T-cell (primary cell): ENCODE measurements around the gene SYT2. TPM values are rescaled to one million over a fixed set of nuclear protein-coding genes. Genes with fewer than 3 reads are reported as not detected.

Experiments
- ATAC-seq, 4 experiments: fragments of 200-7000 bp in 3 of 4; fragments of 150-1000 bp in 1 of 4; cut with Tn5 transposase; replicated peaks in 1 of 4; 1 replicate in 3 of 4; 2 replicates in 1 of 4; pipeline ENCODE4 v1.10.0; 2021; ENCODE audit warnings: moderate library complexity in 3 of 4, mild to moderate bottlenecking in 2 of 4, moderate number of reproducible peaks in 1 of 4
- CTCF ChIA-PET, 2 donors: fragments of 300-600 bp; sonication (Branson Sonifier 250); formaldehyde crosslinking; loops; one replicate each; lab custom pipeline; 2022; ENCODE audit warnings: antibody characterized with exemption in 2 of 2; lab: Charles Lee
- POLR2A ChIA-PET, 2 donors: fragments of 300-600 bp; sonication (Branson Sonifier 250); formaldehyde crosslinking; loops; one replicate each; lab custom pipeline; 2022; ENCODE audit warnings: antibody characterized with exemption in 2 of 2; lab: Charles Lee
- DNase-seq, 35 experiments: peaks; one replicate each; pipeline versions ENCODE4 v3.0.0 to v3.0.0-alpha.2; 2013 to 2023
- H3K27ac ChIP-seq: one replicate; pipeline ENCODE4 v1.5.1; 2013; ENCODE audit warnings: low read length
- H3K27me3 ChIP-seq, 2 experiments: replicated peaks in 1 of 2; 1 replicate in 1 of 2; 2 replicates in 1 of 2; pipeline versions ENCODE4 v1.6.1 to v1.7.0; 2013; ENCODE audit warnings: low read length in 1 of 2, mixed read lengths in 1 of 2; ENCODE audit not compliant: control insufficient read depth in 2 of 2, insufficient read depth in 2 of 2; ENCODE audit errors: extremely low read depth in 1 of 2
- H3K36me3 ChIP-seq, 2 donors: 1 replicate in 1 of 2; 2 replicates in 1 of 2; pipeline versions ENCODE4 v1.6.1 to v1.7.0; 2013; ENCODE audit warnings: low read length in 1 of 2; ENCODE audit not compliant: control insufficient read depth in 2 of 2, insufficient read depth in 1 of 2; ENCODE audit errors: extremely low read depth in 1 of 2
- H3K4me1 ChIP-seq, 2 experiments: 1 replicate in 1 of 2; 2 replicates in 1 of 2; pipeline versions ENCODE4 v1.6.1 to v1.7.0; 2013; ENCODE audit warnings: low read length in 2 of 2, mixed read lengths in 1 of 2; ENCODE audit not compliant: insufficient read depth in 2 of 2, control insufficient read depth in 1 of 2; ENCODE audit errors: extremely low read depth in 1 of 2
- H3K4me3 ChIP-seq, 2 donors: 1 replicate in 1 of 2; 2 replicates in 1 of 2; pipeline versions ENCODE4 v1.5.1 to v1.7.0; 2013; ENCODE audit warnings: mild to moderate bottlenecking in 2 of 2, low read length in 1 of 2, moderate library complexity in 1 of 2; ENCODE audit not compliant: control insufficient read depth in 1 of 2; ENCODE audit errors: extremely low read depth in 1 of 2
- H3K9me3 ChIP-seq: 2 replicates; pipeline ENCODE4 v1.7.0; 2013
- H3K27ac Mint-ChIP-seq, 2 donors: one replicate each; pipeline ENCODE4 v1.8.0; 2020 to 2021; ENCODE audit warnings: mild to moderate bottlenecking in 2 of 2, mixed read lengths in 2 of 2
- H3K27me3 Mint-ChIP-seq, 2 donors: one replicate each; pipeline ENCODE4 v1.8.0; 2021 to 2022; ENCODE audit warnings: mixed read lengths in 2 of 2
- H3K36me3 Mint-ChIP-seq: one replicate; pipeline ENCODE4 v1.8.0; 2021; ENCODE audit warnings: mixed read lengths
- H3K4me1 Mint-ChIP-seq, 3 donors: one replicate each; pipeline ENCODE4 v1.8.0; 2020 to 2022; ENCODE audit warnings: mixed read lengths in 3 of 3, mild to moderate bottlenecking in 1 of 3
- H3K4me3 Mint-ChIP-seq, 3 donors: one replicate each; pipeline ENCODE4 v1.8.0; 2020 to 2022; ENCODE audit warnings: mild to moderate bottlenecking in 3 of 3, mixed read lengths in 3 of 3, moderate library complexity in 3 of 3
- H3K9me3 Mint-ChIP-seq, 3 donors: one replicate each; pipeline ENCODE4 v1.8.0; 2020 to 2022; ENCODE audit warnings: mixed read lengths in 3 of 3
- whole genome bisulfite sequencing: methylation state at CpG from one replicate; pipeline ENCODE4 v1.1.5; 2013; ENCODE audit warnings: missing lambda C conversion rate; ENCODE audit not compliant: insufficient coverage; 5-methylcytosine and 5-hydroxymethylcytosine counted together
- total RNA-seq, 35 experiments: library from RNA in 6 of 35; stranded (reverse) in 6 of 35; fragments of 120-200 nt in 1 of 35; gene quantifications; one replicate each; pipeline versions ENCODE4 v1.2.1 to v1.2.4 and lab custom pipeline; 2013 to 2026

Gene SYT2
- total RNA-seq, 5 donors from 2014 or later (not counting 1 experiment from before 2014, with no cell fraction given) = 0.03 to 0.07 (median 0.06) TPM; not detected in 2

DNA sequence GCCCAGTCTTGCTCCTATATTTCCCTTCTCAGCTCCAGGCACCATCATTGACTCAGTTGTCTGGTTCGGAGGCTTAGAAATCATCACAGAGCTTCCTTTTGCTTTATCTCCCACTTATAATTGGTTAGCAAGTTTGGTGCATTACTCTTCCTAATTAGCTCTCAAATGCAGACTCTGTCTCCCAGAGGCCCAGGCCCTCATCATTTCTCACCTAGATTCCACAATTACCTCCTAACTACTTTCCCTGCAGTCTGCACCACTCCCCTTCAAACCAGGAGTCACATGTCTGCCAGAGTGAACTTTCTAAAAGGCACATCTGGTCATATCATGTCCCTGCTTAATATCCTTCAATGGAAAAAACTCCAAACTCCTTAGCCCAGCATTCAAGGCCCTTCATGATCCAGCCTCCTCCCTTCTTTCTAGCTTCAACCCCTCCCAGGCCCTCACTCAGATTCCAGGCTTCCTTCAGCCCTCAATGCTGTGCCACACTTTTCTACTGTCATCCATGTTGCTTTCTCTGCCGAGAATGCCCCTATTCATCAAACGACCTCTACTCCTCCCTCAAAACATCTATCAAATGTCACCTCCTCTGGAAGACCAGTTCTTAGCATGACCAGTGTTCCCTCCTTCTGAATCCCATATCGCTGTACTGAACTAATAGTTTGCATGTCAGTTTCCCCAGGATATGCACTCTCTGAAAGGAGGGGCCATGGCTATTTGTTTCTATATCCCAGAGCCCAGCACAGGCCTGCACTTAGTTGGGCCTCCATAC lies 30.7 kb downstream of the SYT2 start:
- ChIA-PET POLR2A (no interaction called here), CTCF (no interaction called here)
- Mint-ChIP-seq H3K4me1 (no peaks in the 10 kb centered on the region), H3K36me3 (no peaks in the 10 kb centered on the region), H3K27me3 (peaks cover 61 to 63% of the 10 kb centered on the region in 2 donors), H3K4me3 (no peak overlapping the region), H3K9me3 (peaks cover 6 to 14% (median 7%) of the 10 kb centered on the region in 3 donors), H3K27ac (no peak overlapping the region)
- ATAC-seq (no peak), DNase-seq (no peak)
- WGBS = 50% methylated on average over 4 of the region's 4 CpGs
- Histone ChIP-seq H3K4me1 (no peaks in the 10 kb centered on the region), H3K36me3 (no peaks in the 10 kb centered on the region), H3K9me3 (no peaks in the 10 kb centered on the region), H3K27me3 (peaks cover 12 to 35% of the 10 kb centered on the region in 2 experiments), H3K27ac (no peak overlapping the region), H3K4me3 (no peak overlapping the region)

DNA sequence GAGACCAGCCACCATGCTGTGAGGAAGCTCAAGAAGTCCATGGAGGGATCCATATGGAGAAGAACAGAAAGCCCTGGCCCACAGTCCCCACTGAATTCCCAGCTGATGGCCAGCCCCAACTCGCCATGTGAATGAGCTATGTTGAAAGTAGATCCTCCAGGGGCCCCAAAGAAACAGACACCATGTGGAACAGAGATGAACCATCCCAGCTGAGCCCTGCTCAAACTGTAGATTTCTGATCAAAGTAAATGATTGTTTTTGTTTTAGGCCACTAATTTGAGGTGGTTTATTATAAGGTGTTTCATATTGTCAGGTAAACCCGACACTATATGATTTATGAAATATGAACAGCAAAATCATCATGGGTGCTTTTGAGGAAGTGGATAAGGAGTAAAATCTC lies 32.8 kb downstream of the SYT2 start:
- Histone ChIP-seq H3K27me3 (peaks cover 12 to 32% of the 10 kb centered on the region in 2 experiments), H3K4me1 (no peaks in the 10 kb centered on the region), H3K36me3 (no peaks in the 10 kb centered on the region), H3K9me3 (no peaks in the 10 kb centered on the region), H3K27ac (no peak overlapping the region), H3K4me3 (no peak overlapping the region)
- no peaks in the 10 kb centered on the region for H3K36me3 Mint-ChIP-seq
- peaks cover 7 to 16% (median 8%) of the 10 kb centered on the region in 3 donors for H3K9me3 Mint-ChIP-seq
- CTCF ChIA-PET = no interaction called here
- DNase-seq = no peak
- H3K4me1 Mint-ChIP-seq = no peaks in the 10 kb centered on the region
- ATAC-seq = no peak
- no CpG with 5 or more reads among the region's 2 CpGs for WGBS
- H3K27ac Mint-ChIP-seq = no peak overlapping the region
- POLR2A ChIA-PET = no interaction called here
- H3K4me3 Mint-ChIP-seq = no peak overlapping the region
- peaks cover 49 to 59% of the 10 kb centered on the region in 2 donors for H3K27me3 Mint-ChIP-seq

DNA sequence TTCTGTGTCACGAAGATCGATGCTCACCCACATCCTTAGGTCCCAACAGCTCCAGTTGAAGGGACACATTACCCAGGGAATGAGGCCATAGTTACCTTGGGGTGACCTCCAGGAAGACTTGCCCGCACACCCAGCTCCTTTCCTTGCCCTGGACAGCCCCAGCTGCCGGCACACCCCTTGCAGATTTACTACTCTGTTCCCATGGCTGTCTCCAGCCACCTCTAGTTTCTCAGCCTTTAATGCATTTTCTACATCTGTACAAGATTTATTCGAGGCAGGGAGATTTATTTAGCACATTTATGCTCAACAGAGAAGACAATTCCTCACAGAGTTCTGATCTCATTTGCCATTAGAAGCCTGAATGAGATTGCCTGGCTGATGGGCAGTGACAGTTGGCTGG lies 36.7 kb downstream of the SYT2 start:
- H3K27ac ChIP-seq = no peak overlapping the region
- whole genome bisulfite sequencing = 88% methylated on average over 2 of the region's 5 CpGs
- no peaks in the 10 kb centered on the region for H3K4me1 ChIP-seq
- H3K27me3 ChIP-seq = peaks cover 5 to 12% of the 10 kb centered on the region in 2 experiments
- POLR2A ChIA-PET = no interaction called here
- CTCF ChIA-PET = no interaction called here
- Mint-ChIP-seq H3K4me3 (no peak overlapping the region), H3K36me3 (no peaks in the 10 kb centered on the region), H3K4me1 (no peaks in the 10 kb centered on the region), H3K27me3 (peaks cover 26 to 31% of the 10 kb centered on the region in 2 donors), H3K9me3 (peaks cover 7 to 16% (median 10%) of the 10 kb centered on the region in 3 donors), H3K27ac (no peak overlapping the region)
- no peak overlapping the region for H3K4me3 ChIP-seq
- DNase-seq (no peak), ATAC-seq (no peak)
- no peaks in the 10 kb centered on the region for H3K36me3 ChIP-seq
- H3K9me3 ChIP-seq = no peaks in the 10 kb centered on the region

DNA sequence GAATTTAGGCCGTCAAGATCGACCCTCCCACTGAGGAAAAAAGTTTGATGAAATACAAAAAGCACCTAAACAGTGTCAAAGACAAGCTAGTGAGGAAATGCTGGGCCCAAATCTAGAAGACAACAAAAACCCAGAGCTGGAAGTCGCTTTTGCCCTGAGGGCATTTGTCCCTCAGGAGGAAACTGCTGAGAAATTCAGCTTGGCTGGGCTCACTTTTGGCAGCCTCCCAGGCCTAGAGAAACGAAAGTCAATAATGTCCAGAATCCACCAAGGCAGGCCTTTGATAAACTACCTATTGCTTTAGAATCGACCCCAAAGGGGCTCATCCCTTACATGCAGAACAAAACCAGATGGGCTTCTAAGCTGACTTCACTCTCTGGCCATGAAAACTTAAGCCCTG lies 38.9 kb downstream of the SYT2 start:
- Mint-ChIP-seq H3K36me3 (no peaks in the 10 kb centered on the region), H3K27me3 (peaks cover 14 to 20% of the 10 kb centered on the region in 2 donors), H3K4me3 (no peak overlapping the region), H3K9me3 (peaks cover 0 to 7% (median 4%) of the 10 kb centered on the region in 3 donors), H3K27ac (no peak overlapping the region), H3K4me1 (no peaks in the 10 kb centered on the region)
- peaks cover 4 to 7% of the 10 kb centered on the region in 2 experiments for H3K27me3 ChIP-seq
- POLR2A ChIA-PET = no interaction called here
- no peak for ATAC-seq
- no peaks in the 10 kb centered on the region for H3K36me3 ChIP-seq
- H3K4me3 ChIP-seq = no peak overlapping the region
- H3K27ac ChIP-seq = no peak overlapping the region
- 60% methylated on average over 3 of the region's 5 CpGs for WGBS
- CTCF ChIA-PET = interaction anchor here (0.6 to 0.7 kb wide), 3 partner anchors 42 to 1890 kb away, joined by 3 to 4 read pairs (median 3); no protein-coding TSS in a partner anchor
- no peaks in the 10 kb centered on the region for H3K4me1 ChIP-seq
- H3K9me3 ChIP-seq = no peaks in the 10 kb centered on the region
- DNase-seq = no peak

DNA sequence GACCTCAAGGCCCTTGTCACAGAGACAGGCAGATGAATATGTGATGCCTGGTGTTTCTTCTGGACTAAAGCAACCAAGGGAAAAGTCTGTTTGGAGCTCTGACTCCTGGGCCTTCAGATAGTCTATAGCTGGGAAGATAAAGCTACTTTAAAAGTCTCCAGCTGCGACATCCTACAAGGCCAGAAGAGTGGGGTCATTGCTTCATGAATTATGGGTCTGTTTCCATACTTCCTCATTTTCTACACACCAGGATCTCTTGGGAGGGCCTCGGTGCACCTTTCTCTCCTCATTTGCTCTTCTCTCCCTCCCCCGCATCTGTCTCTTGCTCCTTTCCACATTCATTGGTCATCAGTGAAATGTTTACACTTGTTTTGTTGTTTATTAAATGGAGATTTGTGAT lies 44.8 kb downstream of the SYT2 start:
- POLR2A ChIA-PET = no interaction called here
- Histone ChIP-seq H3K4me1 (no peaks in the 10 kb centered on the region), H3K27me3 (peaks cover 0 to 27% of the 10 kb centered on the region in 2 experiments)

DNA sequence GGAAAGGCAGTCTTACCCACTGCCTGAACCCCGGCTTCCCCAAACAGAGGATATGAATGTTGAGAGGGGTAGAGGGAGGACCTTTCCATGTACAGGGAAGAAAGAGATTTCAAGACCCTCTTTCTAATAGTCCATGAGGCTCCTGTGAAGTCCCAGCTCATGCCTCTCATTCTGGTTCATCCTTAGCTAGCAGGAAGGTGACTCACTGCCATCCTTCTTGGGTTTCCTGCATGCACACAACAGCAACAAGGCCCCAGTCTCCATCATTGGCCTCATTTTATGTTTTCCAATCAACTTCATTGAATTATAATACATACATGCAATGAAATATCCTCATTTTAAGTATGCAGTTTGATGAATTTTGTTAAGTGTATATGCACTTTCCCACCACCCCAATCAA lies 46.2 kb downstream of the SYT2 start:
- CTCF ChIA-PET = no interaction called here
- Histone ChIP-seq H3K27ac (no peak overlapping the region), H3K36me3 (no peaks in the 10 kb centered on the region), H3K4me1 (no peaks in the 10 kb centered on the region), H3K4me3 (no peak overlapping the region), H3K27me3 (peaks cover 0 to 35% of the 10 kb centered on the region in 2 experiments), H3K9me3 (no peaks in the 10 kb centered on the region)
- ATAC-seq = no peak
- no peak for DNase-seq
- POLR2A ChIA-PET = no interaction called here
- WGBS = no CpG with 5 or more reads among the region's 1 CpG
- H3K27me3 Mint-ChIP-seq = peaks cover 34 to 41% of the 10 kb centered on the region in 2 donors
- no peak overlapping the region for H3K27ac Mint-ChIP-seq
- H3K36me3 Mint-ChIP-seq = no peaks in the 10 kb centered on the region
- no peaks in the 10 kb centered on the region for H3K4me1 Mint-ChIP-seq
- no peak overlapping the region for H3K4me3 Mint-ChIP-seq
- H3K9me3 Mint-ChIP-seq = no peaks in the 10 kb centered on the region

More for the DNA sequence above, 44.8 kb downstream of the SYT2 start:
- H3K27me3 Mint-ChIP-seq = peaks cover 30 to 35% of the 10 kb centered on the region in 2 donors
- no peak overlapping the region for H3K4me3 Mint-ChIP-seq
- no peak overlapping the region for H3K27ac Mint-ChIP-seq
- Histone ChIP-seq H3K9me3 (no peaks in the 10 kb centered on the region), H3K4me3 (no peak overlapping the region), H3K27ac (no peak overlapping the region), H3K36me3 (no peaks in the 10 kb centered on the region)
- DNase-seq = no peak
- no peak for ATAC-seq
- CTCF ChIA-PET = no interaction called here
- no CpG with 5 or more reads among the region's 3 CpGs for WGBS
- no peaks in the 10 kb centered on the region for H3K9me3 Mint-ChIP-seq
- no peaks in the 10 kb centered on the region for H3K36me3 Mint-ChIP-seq
- H3K4me1 Mint-ChIP-seq = no peaks in the 10 kb centered on the region
